Chondrocyte (in vitro differentiated cells): ENCODE data around the gene PLSCR1. TPM values are rescaled to one million over a fixed set of nuclear protein-coding genes. Genes with fewer than 3 reads are reported as not detected.
A peak's percentile ranks its signal among the peaks of the same experiment; 100 is the strongest.
"Not testable (repeated sequence)": the region's sequence is repeated elsewhere in the genome, so short reads cannot be mapped to it uniquely, and the experiment has no call there.

ENCODE experiments used
- DNase-seq: peaks from one replicate; pipeline ENCODE4 v3.0.0; 2021; ENCODE audit warnings: mixed read lengths, low spot score
- H3K27ac Mint-ChIP-seq: one replicate; pipeline ENCODE4 v1.8.0; 2021; ENCODE audit warnings: mild to moderate bottlenecking, moderate library complexity, mixed read lengths; ENCODE audit not compliant: unreplicated experiment
- H3K27me3 Mint-ChIP-seq: 2 replicates; pipeline ENCODE4 v1.8.0; 2021; ENCODE audit warnings: low read depth, mixed read lengths
- H3K36me3 Mint-ChIP-seq: 2 replicates; pipeline ENCODE4 v1.8.0; 2021; ENCODE audit warnings: low read depth, mixed read lengths
- H3K4me1 Mint-ChIP-seq: 2 replicates; pipeline ENCODE4 v1.8.0; 2021; ENCODE audit warnings: low read depth, mild to moderate bottlenecking, mixed read lengths
- H3K4me3 Mint-ChIP-seq: one replicate; pipeline ENCODE4 v1.8.0; 2021; ENCODE audit warnings: mild to moderate bottlenecking, moderate library complexity, mixed read lengths; ENCODE audit not compliant: unreplicated experiment
- H3K9me3 Mint-ChIP-seq: 2 replicates; pipeline ENCODE4 v1.8.0; 2021; ENCODE audit warnings: low read depth, mixed read lengths
- CTCF ChIP-seq: fragments of 200-600 bp; sonication (generic); IDR thresholded peaks from 2 replicates; pipeline ENCODE4 v1.5.0; 2021; ENCODE audit warnings: antibody characterized with exemption, mild to moderate bottlenecking, moderate library complexity
- total RNA-seq: library from RNA; stranded (reverse); gene quantifications from 3 replicates; pipeline ENCODE4 v1.2.1, GENCODE V29; 2021

PLSCR1 gene
- total RNA-seq, 1 donor from 2014 or later: 21.5 TPM

DNA sequence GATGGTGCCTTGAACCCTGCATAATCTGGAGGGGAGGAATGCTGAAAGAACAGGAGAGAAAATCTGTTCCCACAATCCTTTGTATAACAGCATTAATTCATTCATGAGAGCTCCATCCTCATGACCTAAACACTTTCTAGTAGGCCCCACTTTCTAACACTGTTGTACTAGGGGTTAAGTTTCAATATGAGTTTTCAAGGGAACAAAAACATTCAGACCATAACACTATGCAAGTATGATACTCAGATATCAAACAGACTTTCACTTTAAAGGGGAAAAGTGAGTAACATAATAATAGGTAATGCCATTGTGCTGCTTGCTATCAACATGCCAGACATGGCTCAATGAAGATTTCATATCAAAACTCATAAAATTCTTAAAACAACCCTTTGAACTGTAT lies 42.7 kb downstream of the PLSCR1 start:
- no peak for TF ChIP-seq CTCF

GRCh38 chr3:146499701-146500100 lies 44.7 kb downstream of the PLSCR1 start:
- H3K27ac Mint-ChIP-seq: no peak overlapping the region
- DNase-seq: no peak
- TF ChIP-seq CTCF: no peak
- H3K27me3 Mint-ChIP-seq: no peaks in the 10 kb centered on the region
- H3K4me1 Mint-ChIP-seq: peaks cover 27% of the 10 kb centered on the region
- no peaks in the 10 kb centered on the region for H3K9me3 Mint-ChIP-seq
- no peak overlapping the region for H3K4me3 Mint-ChIP-seq
- H3K36me3 Mint-ChIP-seq: no peaks in the 10 kb centered on the region

More for the DNA sequence above, 42.7 kb downstream of the PLSCR1 start:
- Mint-ChIP-seq H3K27ac (no peak overlapping the region), H3K4me1 (peaks cover 39% of the 10 kb centered on the region), H3K36me3 (no peaks in the 10 kb centered on the region), H3K9me3 (no peaks in the 10 kb centered on the region), H3K27me3 (no peaks in the 10 kb centered on the region), H3K4me3 (no peak overlapping the region)
- no peak for DNase-seq

DNA sequence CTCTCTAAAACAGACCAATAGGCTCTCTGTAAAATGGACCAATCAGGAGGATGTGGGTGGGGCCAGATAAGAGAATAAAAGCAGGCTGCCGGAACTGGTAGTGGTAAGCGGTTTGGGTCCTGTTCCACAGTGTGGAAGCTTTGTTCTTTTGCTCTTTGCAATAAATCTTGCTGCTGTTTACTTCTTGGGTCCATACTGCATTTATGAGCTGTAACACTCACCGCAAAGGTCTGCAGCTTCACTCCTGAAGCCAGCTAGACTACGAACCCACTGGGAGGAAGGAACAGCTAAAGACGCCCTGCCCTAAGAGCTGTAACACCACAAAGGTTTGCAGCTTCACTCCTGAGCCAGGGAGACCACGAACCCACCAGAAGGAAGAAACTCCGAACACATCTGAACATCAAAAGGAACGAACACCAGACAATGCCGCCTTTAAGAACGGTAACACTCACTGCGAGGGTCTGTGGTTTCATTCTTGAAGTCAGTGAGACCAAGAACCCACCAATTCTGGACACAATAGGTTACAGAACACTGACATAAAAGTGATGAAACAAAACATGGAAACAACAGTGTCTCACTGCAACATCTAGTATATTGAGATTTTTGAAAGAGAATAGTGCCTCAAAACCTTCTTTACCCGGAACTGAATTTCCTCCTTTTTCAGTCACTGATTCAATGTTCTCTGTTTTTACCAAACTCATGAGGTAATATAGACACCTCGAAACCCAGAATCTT lies 46.2 kb downstream of the PLSCR1 start:
- Mint-ChIP-seq H3K4me3 (no peak overlapping the region), H3K27ac (no peak overlapping the region), H3K36me3 (no peaks in the 10 kb centered on the region), H3K4me1 (peaks cover 20% of the 10 kb centered on the region), H3K27me3 (no peaks in the 10 kb centered on the region), H3K9me3 (no peaks in the 10 kb centered on the region)
- TF ChIP-seq CTCF: no peak
- DNase-seq: no peak

DNA sequence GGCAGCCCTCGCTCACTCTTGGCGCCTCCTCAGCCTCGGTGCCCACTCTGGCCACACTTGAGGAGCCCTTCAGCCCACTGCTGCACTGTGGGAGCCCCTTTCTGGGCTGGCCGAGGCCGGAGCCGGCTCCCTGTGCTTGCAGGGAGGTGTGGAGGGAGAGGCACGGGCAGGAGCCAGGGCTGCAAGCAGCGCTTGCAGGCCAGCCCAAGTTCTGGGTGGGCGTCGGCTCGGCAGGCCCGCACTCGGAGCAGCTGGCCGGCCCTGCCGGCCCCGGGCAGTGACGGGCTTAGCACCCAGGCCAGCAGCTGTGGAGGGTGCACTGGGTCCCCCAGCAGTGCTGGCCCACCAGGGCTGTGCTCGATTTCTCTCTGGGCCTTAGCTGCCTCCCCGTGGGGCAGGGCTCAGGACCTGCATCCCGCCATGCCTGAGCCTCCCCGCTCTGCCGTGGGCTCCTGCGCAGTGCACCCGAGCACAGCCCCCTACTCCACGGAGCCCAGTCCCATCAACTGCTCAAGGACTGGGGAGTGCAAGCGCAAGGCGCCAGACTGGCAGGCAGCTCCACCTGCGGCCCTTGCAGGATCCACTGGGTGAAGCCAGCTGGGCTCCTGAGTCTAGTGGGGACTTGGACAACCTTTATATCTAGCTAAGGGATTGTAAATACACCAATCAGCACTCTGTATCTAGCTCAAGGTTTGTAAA lies 47.1 kb downstream of the PLSCR1 start:
- not testable (repeated sequence) for H3K4me3 Mint-ChIP-seq, H3K9me3 Mint-ChIP-seq, H3K27ac Mint-ChIP-seq, H3K36me3 Mint-ChIP-seq, H3K27me3 Mint-ChIP-seq
- H3K4me1 Mint-ChIP-seq: peaks cover 16% of the 10 kb centered on the region
- DNase-seq: peak; percentile 82

GRCh38 chr3:146496726-146497125 lies 47.7 kb downstream of the PLSCR1 start:
- Mint-ChIP-seq H3K4me3 (no peak overlapping the region), H3K9me3 (peaks cover 13% of the 10 kb centered on the region), H3K36me3 (peaks cover 3% of the 10 kb centered on the region), H3K27me3 (no peaks in the 10 kb centered on the region), H3K27ac (no peak overlapping the region), H3K4me1 (peaks cover 19% of the 10 kb centered on the region)
- DNase-seq: no peak
- no peak for TF ChIP-seq CTCF
